GM18519 (cell line): ENCODE data around the gene INPP4B.

Experiments
- ATAC-seq: cut with Tn5 transposase; IDR thresholded peaks from one replicate; pipeline ENCODE4 v1.9.1; 2021; ENCODE audit warnings: mild to moderate bottlenecking, moderate library complexity; ENCODE audit not compliant: unreplicated experiment, low FRiP score

INPP4B gene

DNA sequence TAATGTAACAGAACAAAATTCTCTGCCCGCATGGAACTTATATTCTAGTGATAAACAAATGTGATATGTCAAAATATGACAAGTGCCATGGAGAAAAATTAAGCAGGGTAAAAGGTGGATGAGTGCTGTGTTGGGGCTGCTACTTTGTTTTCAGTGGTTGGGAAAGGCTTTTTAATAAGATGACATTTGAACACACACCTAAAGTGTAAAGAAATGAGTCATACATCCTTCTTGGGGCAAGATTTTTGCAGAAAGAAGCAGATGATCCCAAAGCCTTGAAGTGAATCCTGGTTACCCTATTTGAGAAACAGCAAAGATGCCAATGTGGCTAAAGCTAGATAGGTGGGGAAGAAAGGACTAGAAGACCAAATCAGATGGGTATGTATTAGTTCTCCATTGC, 564.1 kb downstream of the INPP4B start:
- no peak for ATAC-seq

DNA sequence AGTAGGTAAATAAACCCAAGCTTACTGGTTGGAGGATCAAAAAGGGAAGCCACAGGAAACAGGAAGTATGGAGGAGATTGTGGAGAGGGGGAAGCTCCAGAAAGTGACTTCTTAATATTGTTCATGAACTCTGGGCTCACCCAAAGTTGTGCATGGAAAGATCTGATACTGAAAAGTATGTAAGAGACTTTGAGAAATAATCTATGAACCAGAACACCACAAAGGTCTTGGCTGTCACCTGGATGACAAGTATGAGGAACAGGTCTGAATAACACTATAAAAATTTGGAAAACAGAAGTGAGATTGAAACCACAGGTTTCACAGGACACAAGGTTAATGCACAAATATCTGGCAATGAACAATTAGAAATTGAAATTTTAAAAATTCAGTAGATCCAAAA, 567.4 kb downstream of the INPP4B start:
- ATAC-seq = no peak

DNA sequence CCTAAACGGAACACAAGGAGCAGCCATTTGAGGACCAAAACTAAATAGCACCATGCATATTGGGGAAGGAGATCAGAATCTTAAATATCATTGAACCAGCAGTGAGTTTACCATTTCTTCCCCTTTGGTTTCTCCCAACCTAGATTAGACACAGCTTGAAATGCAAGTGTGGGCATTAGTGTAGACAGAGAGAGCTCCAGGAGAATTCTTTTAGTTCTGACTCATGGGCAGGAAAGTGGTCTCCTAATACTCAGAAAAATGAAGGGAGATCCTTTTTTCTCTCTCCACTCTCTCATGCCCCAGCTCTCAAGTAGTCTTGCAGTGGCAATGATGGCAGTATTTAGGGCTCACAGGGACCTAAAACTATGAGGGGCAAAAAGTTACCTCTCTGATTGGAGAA, 567.9 kb downstream of the INPP4B start:
- no peak for ATAC-seq

DNA sequence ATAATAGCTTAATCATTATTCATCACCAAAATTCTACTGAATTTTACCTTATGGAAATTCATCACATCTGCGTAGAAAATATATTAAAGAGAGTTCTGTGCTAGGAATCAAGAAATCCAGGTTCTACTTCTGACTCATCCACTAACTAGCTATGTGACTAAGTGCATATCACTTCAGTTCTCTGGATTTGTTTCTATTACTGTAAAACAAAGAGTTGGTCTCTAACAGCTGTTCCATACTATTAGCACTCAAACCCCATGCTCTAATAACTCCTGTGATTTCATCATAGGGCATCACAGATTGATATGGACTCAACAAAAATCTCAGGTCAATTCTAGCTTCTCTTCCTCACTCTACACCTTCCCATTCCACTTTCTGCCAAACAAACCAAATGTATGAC, 572.0 kb downstream of the INPP4B start:
- no peak for ATAC-seq

DNA sequence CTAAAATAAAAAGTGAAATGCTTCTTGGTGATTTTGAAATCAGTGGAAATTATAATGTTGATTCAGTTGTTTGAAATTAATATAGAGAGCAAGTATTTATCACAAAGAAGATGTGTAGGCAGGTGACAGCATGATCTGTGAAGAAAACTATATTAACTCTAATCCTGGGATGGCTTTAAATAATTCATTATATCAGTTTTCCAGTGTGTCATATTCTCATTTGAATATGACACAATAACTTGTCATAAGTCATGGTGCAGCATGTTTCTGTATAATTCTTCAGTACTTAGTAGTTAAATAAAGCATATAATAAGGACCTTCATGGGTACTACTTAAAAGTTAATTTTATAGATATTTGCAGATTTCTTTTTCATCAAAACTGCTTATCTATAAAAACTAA, 573.6 kb downstream of the INPP4B start:
- no peak for ATAC-seq

DNA sequence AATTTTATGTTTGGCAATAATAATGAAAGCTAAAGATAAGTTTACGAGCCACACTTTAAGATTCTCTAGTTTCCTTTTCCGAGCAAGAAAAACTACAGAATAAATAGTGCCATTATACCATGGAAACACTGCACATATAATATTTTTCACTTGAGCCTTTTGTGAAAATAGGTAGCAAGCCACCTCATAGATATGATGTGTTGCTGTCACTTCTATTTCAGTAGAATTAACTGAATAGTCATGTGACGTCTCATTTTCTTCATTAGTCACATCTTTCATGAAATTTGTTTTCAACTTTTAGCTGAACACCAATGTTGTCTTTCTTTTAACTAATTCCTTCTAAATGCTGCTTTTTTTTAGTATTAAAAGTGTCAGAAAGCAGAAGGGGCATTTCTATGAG, 574.3 kb downstream of the INPP4B start:
- no peak for ATAC-seq

DNA sequence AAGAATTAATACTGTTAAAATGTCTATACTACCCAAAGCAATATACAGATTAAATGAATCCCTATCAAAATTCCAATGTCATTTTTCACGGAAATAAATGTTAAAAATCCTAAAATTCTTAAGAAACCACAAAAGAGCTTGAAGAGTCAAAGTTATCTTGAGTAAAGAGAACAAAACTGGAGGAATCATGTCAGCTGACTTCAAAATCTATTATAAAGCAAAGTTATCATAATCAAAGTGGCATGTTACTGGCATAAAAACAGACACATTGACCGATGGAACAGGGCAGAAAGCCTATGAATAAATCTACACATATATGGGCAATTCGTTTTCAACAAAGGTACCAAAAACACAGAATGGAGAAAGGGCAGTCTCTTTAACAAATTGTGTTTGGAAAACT, 579.0 kb downstream of the INPP4B start:
- no peak for ATAC-seq

DNA sequence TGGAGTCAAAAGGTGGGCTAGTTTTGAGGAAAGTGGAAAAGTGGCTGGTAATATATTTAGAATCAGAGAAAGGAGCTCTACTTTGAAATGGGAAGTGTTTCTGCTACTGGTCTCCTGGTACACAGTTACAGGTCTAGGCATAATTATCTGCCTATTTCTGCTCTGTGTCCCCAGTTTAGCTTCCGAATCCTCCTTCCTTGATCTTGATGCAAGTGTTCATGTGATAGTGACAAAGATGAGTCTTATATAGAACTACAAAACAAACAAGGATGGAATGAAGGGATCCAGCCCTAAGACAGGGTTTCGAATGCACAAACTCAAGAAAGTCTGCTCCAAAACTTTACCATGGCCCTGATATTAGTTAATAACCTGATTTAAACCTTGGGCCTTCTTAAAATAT, 580.2 kb downstream of the INPP4B start:
- ATAC-seq = no peak

DNA sequence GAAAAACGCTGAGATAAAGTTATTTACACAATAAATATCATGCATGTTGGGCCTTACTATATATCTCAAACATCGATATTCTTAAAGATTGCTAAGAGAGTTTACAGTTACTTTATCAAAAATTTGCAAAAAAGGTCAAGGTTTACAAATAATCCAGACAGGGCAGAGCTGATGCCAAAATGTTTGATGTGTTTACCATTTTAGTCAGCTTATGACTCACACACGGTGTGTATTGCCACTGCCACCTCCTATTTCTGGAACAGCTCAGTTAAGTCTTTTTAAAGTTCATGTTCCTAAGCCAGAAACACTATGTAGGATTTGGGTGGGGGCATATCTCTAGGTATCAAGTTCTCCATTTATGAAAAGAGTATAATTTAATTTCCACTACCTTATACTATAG, 580.6 kb downstream of the INPP4B start:
- ATAC-seq = no peak

DNA sequence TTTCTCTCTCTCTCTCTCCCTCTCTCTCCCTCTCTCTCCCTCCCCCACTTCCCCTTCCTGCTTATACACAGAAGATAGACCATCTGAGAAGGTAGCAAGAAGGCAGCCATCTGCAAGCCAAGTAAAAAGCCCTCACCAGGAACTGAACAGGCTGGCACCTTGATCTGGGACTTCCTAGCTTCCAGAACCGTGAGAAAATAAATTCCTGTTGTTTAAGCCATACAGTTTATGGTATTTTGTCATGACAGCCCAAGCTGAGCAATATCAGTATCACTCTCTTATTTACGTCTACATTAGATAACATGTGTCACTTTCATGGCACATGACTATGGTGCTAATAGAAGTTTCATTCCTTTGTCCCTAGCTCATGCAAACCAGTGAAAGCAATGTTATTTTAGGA, 581.1 kb downstream of the INPP4B start:
- ATAC-seq = no peak

DNA sequence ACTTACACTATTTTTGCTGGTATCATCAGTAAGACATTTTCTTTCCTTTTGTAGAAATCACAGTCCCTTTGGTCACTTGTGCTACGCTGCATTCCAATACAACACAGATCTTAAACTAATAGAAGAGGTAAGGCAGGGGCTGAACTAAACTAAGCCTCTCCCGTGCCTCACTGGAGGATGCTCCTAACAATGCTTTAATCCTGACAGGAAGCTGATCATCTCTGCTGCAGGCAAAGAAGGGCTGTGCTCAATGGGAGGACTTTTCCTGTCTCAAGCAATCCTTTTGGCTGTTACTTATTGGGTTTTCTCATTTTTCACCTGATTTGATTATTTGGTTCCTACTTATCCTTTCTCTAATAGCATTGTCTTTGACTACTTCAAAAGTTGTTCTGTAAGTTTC, 583.1 kb downstream of the INPP4B start:
- ATAC-seq = no peak

DNA sequence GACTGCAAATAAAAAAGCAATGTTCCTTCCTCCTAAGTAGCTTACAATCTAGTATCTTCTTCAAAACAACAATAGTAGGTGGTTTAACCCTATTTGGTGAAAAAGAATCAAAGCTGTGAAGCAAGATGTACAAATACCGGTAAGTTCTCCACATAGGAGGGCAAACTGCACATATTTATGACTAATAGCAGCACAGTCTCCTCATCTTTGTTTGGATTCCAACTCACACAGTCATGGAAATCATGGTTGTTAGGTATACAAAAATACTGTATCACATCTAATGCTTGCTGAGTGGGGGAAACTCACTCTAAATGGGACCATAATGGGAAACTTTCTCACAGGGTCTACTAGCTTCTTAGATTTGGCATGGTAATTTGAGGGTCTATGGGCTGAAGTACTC, 597.2 kb downstream of the INPP4B start:
- ATAC-seq = no peak

DNA sequence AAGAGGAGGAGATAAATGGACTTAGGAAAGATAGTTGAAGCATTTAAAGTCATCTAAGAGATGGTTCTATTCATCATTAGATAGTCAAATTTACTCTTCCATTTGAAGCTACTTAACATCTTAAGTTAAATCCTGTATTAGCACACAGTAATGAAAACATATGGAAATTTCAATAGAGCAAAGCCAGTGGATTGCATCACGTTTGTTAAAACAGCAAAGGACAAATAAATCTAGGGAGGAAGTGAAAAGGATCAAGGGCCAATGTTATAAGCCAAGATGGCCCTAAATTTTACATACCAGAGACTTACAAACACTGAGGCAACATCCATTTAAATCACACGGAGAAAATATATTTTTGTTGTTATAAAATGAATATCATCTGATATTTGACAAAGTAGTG, 602.8 kb downstream of the INPP4B start:
- ATAC-seq = no peak

DNA sequence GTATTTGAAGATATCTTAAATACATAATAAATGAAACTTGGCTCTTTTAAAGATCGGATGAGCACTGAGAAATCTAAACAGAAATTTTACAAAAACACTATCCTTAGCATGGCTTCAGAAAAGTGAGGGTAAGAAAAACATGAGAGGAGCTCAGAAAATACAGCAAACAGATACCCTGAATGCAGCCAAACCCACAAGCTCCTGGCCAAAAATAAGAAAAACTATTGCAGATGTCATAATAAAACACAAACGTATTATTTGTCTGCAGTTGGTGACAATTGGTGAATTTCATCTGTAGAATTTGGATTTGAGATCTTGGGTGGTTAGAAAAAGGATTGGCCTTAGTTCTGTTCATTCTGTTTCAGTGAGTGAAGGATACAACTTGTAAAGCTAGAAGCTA, 603.9 kb downstream of the INPP4B start:
- ATAC-seq = no peak

DNA sequence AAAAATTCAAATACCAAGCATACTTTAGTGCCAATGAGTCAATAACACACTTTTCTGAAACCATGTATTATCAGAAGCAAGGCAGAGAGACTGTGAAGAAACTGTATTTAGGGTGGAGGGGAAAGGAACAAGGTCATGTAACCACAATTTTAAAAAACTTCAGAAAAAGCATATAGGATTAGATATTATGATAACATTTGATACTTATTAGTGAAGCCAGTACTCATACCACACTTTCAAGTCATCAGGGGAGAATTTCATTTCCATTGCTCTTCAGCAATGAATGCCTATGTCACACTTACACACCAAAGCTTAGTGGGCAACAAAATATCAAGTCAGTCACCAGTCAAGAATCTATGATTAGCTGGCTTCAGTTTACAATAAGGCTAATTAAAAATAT, 607.5 kb downstream of the INPP4B start:
- no peak for ATAC-seq

DNA sequence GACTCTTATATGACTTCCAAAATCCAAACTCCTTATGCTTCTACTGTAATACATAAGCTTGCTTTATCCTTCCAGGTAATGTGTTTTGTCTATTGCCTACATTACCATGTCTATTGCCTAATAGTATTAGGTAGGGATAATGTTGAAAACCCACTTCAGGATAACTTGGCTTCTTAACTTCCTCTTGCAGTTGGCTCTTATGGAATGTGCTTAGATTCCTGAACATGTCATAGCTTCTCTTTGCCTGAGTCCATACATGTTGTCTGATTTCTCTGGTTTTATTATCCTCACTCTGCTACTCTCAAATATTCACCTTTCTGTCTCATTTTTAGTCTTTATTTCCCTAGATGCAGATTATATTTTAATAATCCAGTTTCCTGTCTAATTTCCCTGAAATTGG, 609.8 kb downstream of the INPP4B start:
- ATAC-seq = no peak

DNA sequence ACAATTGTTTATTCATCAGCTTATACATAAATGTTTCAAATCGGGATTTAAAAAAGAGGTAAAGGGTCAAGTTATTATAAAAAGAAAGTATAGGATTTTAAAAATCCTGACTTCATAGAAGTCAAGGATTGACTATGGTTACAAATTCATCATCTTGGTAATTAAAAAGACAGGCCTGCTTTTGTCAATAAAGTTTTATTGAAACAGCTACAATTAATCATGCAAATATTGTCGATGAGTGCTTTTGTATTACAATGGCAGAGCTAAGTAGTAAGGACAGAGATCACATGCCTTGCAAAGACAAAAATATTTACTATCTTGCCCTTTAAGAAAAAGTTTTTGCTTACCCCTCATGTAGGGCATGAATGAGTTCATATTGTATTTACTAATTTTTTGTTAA, 614.3 kb downstream of the INPP4B start:
- no peak for ATAC-seq

DNA sequence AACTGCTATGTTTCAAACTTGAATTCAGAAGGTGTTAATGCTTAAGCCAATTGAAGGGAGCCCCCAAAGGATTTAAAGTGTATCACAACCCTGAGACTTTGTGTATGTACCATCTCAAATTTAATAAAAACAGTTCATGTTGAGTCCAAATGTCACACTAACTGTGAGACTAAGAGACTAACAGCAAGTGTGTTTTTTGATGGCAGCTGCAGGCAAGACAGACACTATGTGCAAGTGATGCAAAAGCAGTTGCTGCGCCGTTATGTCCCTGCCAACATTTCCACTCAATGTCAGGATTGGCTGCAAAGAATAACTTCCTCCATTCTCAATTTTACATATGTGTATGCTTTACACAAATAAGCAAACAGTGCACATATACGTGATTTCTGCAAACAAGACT, 615.1 kb downstream of the INPP4B start:
- no peak for ATAC-seq

DNA sequence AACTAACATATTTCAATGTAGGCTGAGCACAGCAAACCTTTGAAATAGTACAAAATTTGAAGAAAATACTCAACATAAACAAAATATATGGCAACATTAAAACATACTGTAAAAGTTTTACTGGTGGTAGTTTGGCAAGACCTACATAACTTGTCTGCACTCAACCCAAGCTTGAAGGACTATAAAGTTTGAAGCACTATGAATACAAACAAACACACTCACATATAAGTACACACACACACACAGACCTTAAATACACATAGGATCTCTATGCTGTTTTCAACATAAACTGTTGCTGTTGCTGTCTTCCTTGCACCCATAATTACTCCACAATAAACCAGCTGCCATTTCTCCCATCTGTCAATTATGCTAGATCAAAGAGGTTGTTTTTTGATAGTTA, 620.1 kb downstream of the INPP4B start:
- no peak for ATAC-seq

DNA sequence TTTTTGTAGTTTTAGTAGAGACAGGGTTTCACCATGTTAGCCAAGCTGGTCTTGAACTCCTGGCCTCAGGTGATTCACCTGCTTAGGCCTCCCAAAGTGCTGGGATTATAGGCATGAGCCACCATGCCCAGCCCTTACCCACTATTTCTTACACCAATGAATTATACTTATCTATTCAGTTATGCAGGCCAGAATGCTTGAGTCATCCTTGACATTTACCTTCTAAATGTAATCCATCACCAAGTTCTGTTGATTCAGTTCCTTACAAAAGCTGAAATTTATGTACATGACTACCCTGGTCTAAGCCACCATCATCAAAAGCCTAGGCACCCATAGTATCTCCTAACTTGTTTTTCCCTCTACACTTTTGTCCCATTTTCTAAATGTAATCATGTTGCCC, 624.0 kb downstream of the INPP4B start:
- ATAC-seq = no peak

DNA sequence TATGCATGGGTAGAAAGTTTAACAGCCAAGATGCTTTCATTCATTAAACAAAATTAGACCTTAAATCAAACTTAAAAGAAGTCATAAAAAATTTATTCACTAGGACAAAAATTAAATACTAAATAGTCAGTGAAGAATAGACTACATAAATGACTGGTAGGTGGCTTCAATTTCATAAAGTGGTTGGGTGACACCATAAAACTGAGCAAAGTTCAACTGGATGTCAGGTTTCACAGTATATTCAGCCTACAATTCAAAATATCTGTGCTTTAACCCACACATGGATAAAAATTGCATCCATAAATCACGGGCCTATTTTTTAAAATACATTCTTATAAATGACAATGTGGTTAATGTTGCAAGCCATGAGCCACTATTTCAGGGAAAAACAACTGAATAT, 627.4 kb downstream of the INPP4B start:
- ATAC-seq = no peak

DNA sequence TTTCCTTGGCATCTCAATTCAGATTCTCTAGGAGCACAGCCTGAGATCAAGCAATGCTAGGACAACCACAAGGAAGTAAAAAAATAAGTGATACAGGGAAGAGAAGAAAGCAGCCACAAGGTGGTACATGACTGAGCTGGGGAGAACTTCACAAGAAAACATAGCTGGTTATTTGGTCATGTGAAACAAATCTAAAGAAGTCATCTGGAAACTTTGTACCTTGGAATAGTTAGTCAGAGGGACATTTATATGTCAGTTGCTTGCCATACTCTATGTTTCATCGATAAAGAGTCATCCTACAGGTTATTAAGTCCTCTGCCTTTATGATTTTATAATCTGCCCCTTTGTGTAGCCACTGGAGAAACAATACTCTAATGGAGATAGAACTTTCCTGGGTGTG, 634.7 kb downstream of the INPP4B start:
- ATAC-seq = no peak

DNA sequence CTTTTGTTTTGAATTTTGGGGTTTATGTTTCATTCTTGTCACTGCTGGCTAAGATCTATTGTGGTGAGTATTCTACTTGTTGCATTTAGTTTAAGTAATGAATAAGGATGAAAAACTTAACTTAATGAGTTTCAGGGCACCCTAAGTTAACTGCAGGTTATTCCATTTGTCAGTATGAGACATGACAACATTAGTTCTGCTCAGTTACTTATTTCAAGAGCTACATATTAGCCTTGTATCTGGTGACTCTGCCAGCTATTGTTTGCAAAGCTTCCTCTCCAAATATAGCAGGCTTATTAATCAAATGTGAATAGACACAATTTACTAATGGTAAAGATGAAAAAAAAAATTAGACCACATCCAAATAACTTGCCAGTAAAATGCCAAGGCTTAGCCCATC, 642.6 kb downstream of the INPP4B start:
- no peak for ATAC-seq
